GM13976 (cell line): ENCODE results near the gene SYNE2.
A peak's percentile ranks its signal among the peaks of the same experiment; 100 is the strongest.
"Not testable (repeated sequence)": the region's sequence is repeated elsewhere in the genome, so short reads cannot be mapped to it uniquely, and the experiment has no call there.

ENCODE experiments used
- DNase-seq: peaks from one replicate; pipeline ENCODE4 v3.0.0; 2012; ENCODE audit warnings: low spot score
- CTCF ChIP-seq: IDR thresholded peaks from 2 replicates; pipeline ENCODE4 v1.5.1; 2012; ENCODE audit warnings: borderline replicate concordance, mild to moderate bottlenecking; ENCODE audit not compliant: insufficient read depth; ENCODE audit errors: extremely low read depth, missing control alignments, control extremely low read depth
- in situ Hi-C: fragments of 300-500 bp; cut with MboI; formaldehyde crosslinking; loops from one replicate; pipeline ENCODE4 v1.12.0; 2022; ENCODE audit warnings: low sequenced_read_pairs, mixed read lengths, inconsistent platforms; ENCODE audit not compliant: unreplicated experiment

SYNE2 gene

DNA sequence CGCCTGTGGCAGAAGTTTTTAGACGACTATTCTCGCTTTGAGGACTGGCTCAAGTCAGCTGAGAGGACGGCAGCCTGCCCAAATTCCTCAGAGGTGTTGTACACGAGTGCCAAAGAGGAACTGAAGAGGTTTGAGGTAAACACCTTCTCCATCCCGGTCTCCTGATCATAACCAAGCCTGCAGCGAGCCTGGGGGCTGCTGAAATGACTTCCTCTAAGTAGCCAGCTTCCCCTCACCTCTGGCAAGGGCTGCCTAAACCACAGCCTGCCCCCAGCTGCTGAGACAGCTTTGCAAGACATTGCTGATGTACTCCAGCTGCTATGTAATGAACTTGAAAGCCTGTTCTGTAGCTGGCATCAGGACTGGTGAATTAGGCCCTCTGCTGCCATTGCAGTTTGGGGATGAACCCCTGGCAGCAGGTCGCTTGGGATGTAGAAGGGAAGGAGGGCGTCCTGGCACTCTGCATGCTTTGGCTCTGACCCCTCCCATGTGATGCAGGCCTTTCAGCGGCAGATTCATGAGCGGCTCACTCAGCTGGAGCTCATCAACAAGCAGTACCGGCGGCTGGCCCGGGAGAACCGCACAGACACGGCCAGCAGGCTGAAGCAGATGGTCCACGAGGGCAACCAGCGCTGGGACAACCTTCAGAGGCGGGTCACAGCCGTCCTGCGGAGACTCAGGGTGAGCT lies 356.8 kb downstream of the SYNE2 start:
- no peak for TF ChIP-seq CTCF
- peak; percentile 43 for DNase-seq
- in situ Hi-C loops, result no loop called here

- in situ Hi-C loops, result no loop called here
- no peak for TF ChIP-seq CTCF
- no peak for DNase-seq
Measured at GRCh38 chr14:64210216-64210615, 357.4 kb downstream of the SYNE2 start.

DNA sequence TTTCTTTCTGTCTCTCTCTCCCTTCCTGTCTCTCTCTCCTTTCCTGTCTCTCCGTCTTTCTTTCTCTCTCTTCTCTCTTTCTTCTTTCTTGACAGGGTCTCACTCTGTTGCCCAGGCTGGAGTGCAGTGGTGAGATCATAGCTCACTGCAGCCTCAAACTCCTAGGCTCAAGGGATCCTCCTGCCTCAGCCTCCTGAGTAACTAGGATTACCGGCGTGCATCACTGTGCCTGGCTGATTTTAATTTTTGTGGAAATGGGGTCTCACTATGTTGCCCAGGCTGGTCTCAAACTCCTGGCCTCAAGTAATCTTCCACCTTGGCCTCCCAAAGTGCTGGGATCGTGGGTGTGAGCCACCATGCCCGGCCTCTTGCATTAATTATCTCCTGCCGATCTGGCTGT lies 358.1 kb downstream of the SYNE2 start:
- in situ Hi-C loops, DNase-seq: not testable (repeated sequence)

DNA sequence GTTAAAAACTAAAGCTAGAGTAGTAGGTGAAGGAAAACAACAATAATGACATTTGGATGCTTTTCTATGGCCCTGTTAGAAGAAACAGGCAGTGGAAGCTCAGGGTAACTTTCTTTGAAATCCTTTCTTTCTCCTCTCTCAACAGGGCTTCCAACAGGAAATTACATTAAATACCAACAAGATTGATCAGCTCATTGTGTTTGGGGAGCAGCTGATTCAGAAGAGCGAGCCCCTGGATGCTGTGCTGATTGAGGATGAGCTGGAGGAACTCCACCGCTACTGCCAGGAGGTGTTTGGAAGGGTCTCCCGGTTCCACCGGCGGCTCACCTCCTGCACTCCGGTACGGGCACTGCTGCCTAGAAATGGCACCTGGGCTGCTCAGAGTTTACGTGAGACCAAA lies 359.9 kb downstream of the SYNE2 start:
- in situ Hi-C loops, result no loop called here
- no peak for TF ChIP-seq CTCF
- no peak for DNase-seq

DNA sequence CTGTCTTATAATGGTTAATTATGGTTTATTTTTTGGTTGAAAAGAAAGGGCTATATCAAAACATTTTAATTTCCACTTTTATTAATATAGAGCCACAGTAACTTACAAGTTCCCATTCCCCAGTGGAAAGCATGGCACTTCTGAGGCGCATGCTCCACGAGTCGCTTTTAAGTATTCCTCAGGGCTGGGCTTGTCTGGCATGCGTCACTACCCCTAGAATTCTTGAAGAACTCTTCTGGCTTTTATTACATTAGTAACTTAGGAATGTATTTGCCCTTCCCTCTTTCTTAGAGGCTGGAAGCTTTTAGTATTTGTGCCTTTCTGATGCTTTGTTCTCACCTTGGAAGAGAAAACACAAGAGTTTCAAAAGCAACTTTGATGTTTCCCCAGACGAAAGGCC lies 360.3 kb downstream of the SYNE2 start:
- TF ChIP-seq CTCF, result no peak
- no peak for DNase-seq
- in situ Hi-C loops, result no loop called here

DNA sequence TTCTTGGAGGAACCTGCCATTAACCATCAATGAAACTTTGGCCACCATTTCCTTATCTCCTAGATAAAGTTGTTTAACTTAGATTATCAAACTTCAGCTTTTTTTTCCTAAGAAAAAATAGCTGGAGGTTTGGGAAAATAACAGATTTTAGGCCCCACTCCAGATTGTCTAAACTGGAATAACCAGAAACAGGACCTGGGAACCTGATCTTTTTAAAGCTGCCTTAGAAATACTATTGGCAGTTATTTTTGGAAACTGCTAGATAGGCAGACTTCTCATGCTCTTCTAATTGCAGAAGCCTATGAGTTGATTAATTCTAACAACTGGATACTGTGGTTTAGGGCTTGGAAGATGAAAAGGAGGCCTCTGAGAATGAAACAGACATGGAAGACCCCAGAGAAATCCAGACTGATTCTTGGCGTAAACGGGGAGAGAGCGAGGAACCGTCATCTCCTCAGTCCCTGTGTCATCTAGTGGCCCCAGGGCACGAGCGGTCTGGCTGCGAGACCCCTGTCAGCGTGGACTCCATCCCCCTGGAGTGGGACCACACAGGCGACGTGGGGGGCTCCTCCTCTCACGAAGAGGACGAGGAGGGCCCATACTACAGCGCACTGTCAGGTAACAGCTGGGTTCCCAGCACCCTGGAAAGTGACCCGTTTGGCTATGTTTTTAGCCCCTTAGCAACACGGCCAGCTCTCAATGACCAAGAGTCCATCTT lies 361.2 kb downstream of the SYNE2 start:
- no peak for DNase-seq
- in situ Hi-C loops, result no loop called here
- no peak for TF ChIP-seq CTCF

DNA sequence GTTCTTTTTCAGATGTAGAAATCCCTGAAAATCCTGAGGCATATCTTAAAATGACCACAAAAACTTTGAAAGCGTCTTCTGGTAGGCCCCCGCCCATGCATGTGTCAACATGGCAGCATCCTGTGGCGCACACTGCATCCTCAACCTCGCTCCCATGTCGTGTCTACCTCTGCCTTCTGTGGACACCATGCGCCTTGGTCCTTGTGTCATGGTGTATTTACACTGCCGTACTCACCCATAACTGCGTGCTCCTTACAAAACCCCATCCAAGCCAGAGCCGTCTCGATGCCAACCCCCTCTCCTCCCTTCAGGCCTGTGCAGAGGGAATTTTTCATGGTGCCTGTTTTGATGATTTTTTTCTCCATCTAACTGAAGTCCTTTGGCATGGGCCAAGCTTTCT lies 362.5 kb downstream of the SYNE2 start:
- in situ Hi-C loops, result no loop called here
- TF ChIP-seq CTCF, result no peak
- no peak for DNase-seq
